Stimulated activated CD8-positive, alpha-beta memory T cell treated with anti-CD3 and anti-CD28 coated beads, Interleukin-4, amount 100 ng/mL, for 24 hours (primary cell): ENCODE results near the gene XYLT1.

Experiments used
- DNase-seq: peaks from one replicate; pipeline ENCODE4 v3.0.0-alpha.2; 2020; ENCODE audit warnings: low read depth

The XYLT1 gene

GRCh38 chr16:17304491-17305119 lies 166.2 kb downstream of the XYLT1 start:
- DNase-seq, result no peak

GRCh38 chr16:17304106-17304490 lies 166.7 kb downstream of the XYLT1 start:
- DNase-seq, result no peak

GRCh38 chr16:17303101-17303500 lies 167.7 kb downstream of the XYLT1 start:
- no peak for DNase-seq

- DNase-seq, result no peak
Observed at GRCh38 chr16:17302620-17303019, 168.1 kb downstream of the XYLT1 start.

- no peak for DNase-seq
Observed at GRCh38 chr16:17302214-17302613, 168.5 kb downstream of the XYLT1 start.

- no peak for DNase-seq
Observed at GRCh38 chr16:17301593-17302135, 169.1 kb downstream of the XYLT1 start.

GRCh38 chr16:17301184-17301583 lies 169.6 kb downstream of the XYLT1 start:
- DNase-seq, result no peak

GRCh38 chr16:17299790-17300189 lies 171.0 kb downstream of the XYLT1 start:
- no peak for DNase-seq

- DNase-seq, result no peak
Observed at GRCh38 chr16:17298238-17298637, 172.5 kb downstream of the XYLT1 start.

GRCh38 chr16:17296431-17296830 lies 174.3 kb downstream of the XYLT1 start:
- DNase-seq, result no peak

- DNase-seq, result no peak
Observed at GRCh38 chr16:17295948-17296347, 174.8 kb downstream of the XYLT1 start.

- no peak for DNase-seq
Observed at GRCh38 chr16:17294856-17295255, 175.9 kb downstream of the XYLT1 start.

GRCh38 chr16:17293813-17294558 lies 176.8 kb downstream of the XYLT1 start:
- no peak for DNase-seq

- no peak for DNase-seq
Observed at GRCh38 chr16:17291289-17291688, 179.5 kb downstream of the XYLT1 start.

GRCh38 chr16:17289674-17290635 lies 180.8 kb downstream of the XYLT1 start:
- DNase-seq, result no peak

- no peak for DNase-seq
Observed at GRCh38 chr16:17289050-17289449, 181.7 kb downstream of the XYLT1 start.

- DNase-seq, result no peak
Observed at GRCh38 chr16:17287166-17287800, 183.5 kb downstream of the XYLT1 start.

- no peak for DNase-seq
Observed at GRCh38 chr16:17286443-17286842, 184.3 kb downstream of the XYLT1 start.

- DNase-seq, result no peak
Observed at GRCh38 chr16:17283016-17283415, 187.7 kb downstream of the XYLT1 start.

GRCh38 chr16:17282247-17282646 lies 188.5 kb downstream of the XYLT1 start:
- DNase-seq, result no peak

- DNase-seq, result no peak
Observed at GRCh38 chr16:17281052-17281451, 189.7 kb downstream of the XYLT1 start.

GRCh38 chr16:17278988-17279387 lies 191.8 kb downstream of the XYLT1 start:
- no peak for DNase-seq
